CD4-positive, alpha-beta T cell treated with Interleukin-1 beta for 1 hour (primary cell): ENCODE data around the gene XRRA1.
A peak's percentile ranks its signal among the peaks of the same experiment; 100 is the strongest.

Experiments
- DNase-seq, 2 donors: peaks; one replicate each; pipeline ENCODE4 v3.0.0-alpha.2; 2020 to 2022

The XRRA1 gene

GRCh38 chr11:74950374-74950969, 1.6 kb upstream of the XRRA1 start:
- DNase-seq, result no peak

- DNase-seq, result no peak
Observed at GRCh38 chr11:74949753-74950137, 854 bp upstream of the XRRA1 start.

- DNase-seq, result no peak
Observed at GRCh38 chr11:74948546-74948897, 369 bp downstream of the XRRA1 start.

GRCh38 chr11:74942073-74942759, 6.7 kb downstream of the XRRA1 start:
- no peak for DNase-seq

GRCh38 chr11:74941492-74941891, 7.4 kb downstream of the XRRA1 start:
- DNase-seq, result no peak

GRCh38 chr11:74937696-74938475, 11.0 kb downstream of the XRRA1 start:
- DNase-seq, result no peak

GRCh38 chr11:74936976-74937375, 11.9 kb downstream of the XRRA1 start:
- DNase-seq, result no peak

GRCh38 chr11:74936087-74936486, 12.8 kb downstream of the XRRA1 start:
- no peak for DNase-seq

- no peak for DNase-seq
Observed at GRCh38 chr11:74935285-74935684, 13.6 kb downstream of the XRRA1 start.

- no peak for DNase-seq
Observed at GRCh38 chr11:74933765-74934164, 15.1 kb downstream of the XRRA1 start.

- DNase-seq, result no peak
Observed at GRCh38 chr11:74932797-74933196, 16.1 kb downstream of the XRRA1 start.

- DNase-seq, result no peak
Observed at GRCh38 chr11:74932169-74932568, 16.7 kb downstream of the XRRA1 start.

GRCh38 chr11:74929431-74930363, 19.2 kb downstream of the XRRA1 start:
- peak; percentile 56 to 74 for DNase-seq

- DNase-seq, result no peak
Observed at GRCh38 chr11:74927496-74927895, 21.4 kb downstream of the XRRA1 start.

GRCh38 chr11:74926304-74927030, 22.4 kb downstream of the XRRA1 start:
- DNase-seq, result no peak

GRCh38 chr11:74925281-74925680, 23.6 kb downstream of the XRRA1 start:
- no peak for DNase-seq

GRCh38 chr11:74923125-74923524, 25.8 kb downstream of the XRRA1 start:
- DNase-seq, result no peak

- DNase-seq, result no peak
Observed at GRCh38 chr11:74909812-74910211, 39.1 kb downstream of the XRRA1 start.

- no peak for DNase-seq
Observed at GRCh38 chr11:74909385-74909784, 39.5 kb downstream of the XRRA1 start.

- no peak for DNase-seq
Observed at GRCh38 chr11:74905326-74905725, 43.6 kb downstream of the XRRA1 start.

GRCh38 chr11:74902342-74902741, 46.5 kb downstream of the XRRA1 start:
- DNase-seq, result no peak

- DNase-seq, result no peak
Observed at GRCh38 chr11:74896311-74896710, 52.6 kb downstream of the XRRA1 start.
